GM10266 (cell line): ENCODE measurements around the gene PLCL1.

Experiments
- DNase-seq: peaks from one replicate; pipeline ENCODE4 v3.0.0; 2012; ENCODE audit errors: extremely low spot score
- CTCF ChIP-seq: IDR thresholded peaks from 2 replicates; pipeline ENCODE4 v1.5.1; 2012; ENCODE audit warnings: mild to moderate bottlenecking, low read depth; ENCODE audit not compliant: control insufficient read depth, insufficient read depth; ENCODE audit errors: missing control alignments

The PLCL1 gene

GRCh38 chr2:198102120-198102519 lies 297.7 kb downstream of the PLCL1 start:
- no peak for TF ChIP-seq CTCF
- no peak for DNase-seq

- DNase-seq: no peak
- TF ChIP-seq CTCF: no peak
These were observed 298.5 kb downstream of the PLCL1 start for GRCh38 chr2:198102856-198103255.

- no peak for DNase-seq
These were observed 302.4 kb downstream of the PLCL1 start for GRCh38 chr2:198106621-198107385.

GRCh38 chr2:198113316-198113715 lies 308.9 kb downstream of the PLCL1 start:
- no peak for DNase-seq
- TF ChIP-seq CTCF: no peak

More at GRCh38 chr2:198106621-198107385, 302.4 kb downstream of the PLCL1 start:
- TF ChIP-seq CTCF: no peak

- no peak for TF ChIP-seq CTCF
These were observed 309.7 kb downstream of the PLCL1 start for GRCh38 chr2:198114064-198114463.

GRCh38 chr2:198115201-198115600 lies 310.8 kb downstream of the PLCL1 start:
- TF ChIP-seq CTCF: no peak
- no peak for DNase-seq

More at GRCh38 chr2:198114064-198114463, 309.7 kb downstream of the PLCL1 start:
- no peak for DNase-seq

- no peak for DNase-seq
These were observed 312.4 kb downstream of the PLCL1 start for GRCh38 chr2:198116756-198117155.

More at GRCh38 chr2:198116756-198117155, 312.4 kb downstream of the PLCL1 start:
- no peak for TF ChIP-seq CTCF
